Upper lobe of left lung (tissue), 6 donors: Measurements from ENCODE around the gene ATP5ME. TPM values are rescaled to one million over a fixed set of nuclear protein-coding genes. Genes with fewer than 3 reads are reported as not detected.

Experiments
- ATAC-seq, 2 donors: fragments of 200-7000 bp; cut with Tn5 transposase; one replicate each; pipeline ENCODE4 v1.9.1; 2022; ENCODE audit warnings: mild to moderate bottlenecking in 2 of 2, moderate library complexity in 2 of 2; ENCODE audit not compliant: low FRiP score in 2 of 2
- DNase-seq, 2 donors: peaks; one replicate each; pipeline ENCODE4 v3.0.0-alpha.2; 2019 to 2020
- H3K27ac ChIP-seq, 4 donors: fragments of 200-600 bp; sonication (generic); one replicate each; pipeline ENCODE4 v1.5.1; 2016 to 2019
- H3K27me3 ChIP-seq, 4 donors: fragments of 200-600 bp; sonication (generic); one replicate each; pipeline ENCODE4 v1.5.1; 2017 to 2019
- H3K36me3 ChIP-seq, 4 donors: fragments of 200-600 bp; sonication (generic); one replicate each; pipeline ENCODE4 v1.5.1; 2016 to 2019
- H3K4me1 ChIP-seq, 4 donors: fragments of 200-600 bp; sonication (generic); one replicate each; pipeline ENCODE4 v1.5.1; 2018 to 2019
- H3K4me3 ChIP-seq, 4 donors: fragments of 200-600 bp; sonication (generic); one replicate each; pipeline ENCODE4 v1.5.1; 2017 to 2019; ENCODE audit warnings: mild to moderate bottlenecking in 2 of 4, moderate library complexity in 1 of 4
- H3K9me3 ChIP-seq, 4 donors: fragments of 200-600 bp; sonication (generic); one replicate each; pipeline ENCODE4 v1.5.1; 2018 to 2019
- EP300 ChIP-seq, 4 donors: sonication (generic); formaldehyde crosslinking; IDR thresholded peaks; one replicate each; pipeline ENCODE4 v1.5.1; 2017; ENCODE audit warnings: antibody characterized with exemption in 4 of 4, control low read depth in 2 of 4
- POLR2A ChIP-seq, 4 donors: fragments of 450-650 bp; IDR thresholded peaks; one replicate each; pipeline ENCODE4 v1.5.1; 2016 to 2017; ENCODE audit warnings: antibody characterized with exemption in 4 of 4, mild to moderate bottlenecking in 2 of 4
- POLR2AphosphoS5 ChIP-seq, 2 donors: sonication (generic); formaldehyde crosslinking; IDR thresholded peaks; one replicate each; pipeline ENCODE4 v1.5.1; 2017; ENCODE audit warnings: antibody characterized with exemption in 2 of 2
- WGBS, 2 donors: methylation state at CpG; one replicate each; pipeline ENCODE4 v1.1.5; 2017 to 2018; 5-methylcytosine and 5-hydroxymethylcytosine counted together
- total RNA-seq, 6 donors: library from RNA; depleted of rRNA in 4 of 6; stranded (reverse); fragments of >200 nt in 4 of 6; gene quantifications; one replicate each; pipeline versions ENCODE4 v1.1.0 to v1.2.1, GENCODE V29; 2016 to 2021
- TF ChIP-seq, protein P1 (sequence below), 6 experiments: fragments of 450-650 bp in 4 of 6; fragments of 200-600 bp in 2 of 6; sonication (generic) in 2 of 6; IDR thresholded peaks; one replicate each; pipeline ENCODE4 v1.5.1; 2016 to 2019; ENCODE audit warnings: antibody characterized with exemption in 6 of 6
- donor health status: DM: no; HTN: no; CAD: no; lungs with moderate emphysema.
- donor health status: DM: no; HTN: yes; CAD: no; lungs with severe emphysema.

ATP5ME gene
- total RNA-seq, 6 donors from 2014 or later: 22.6 to 216 (median 106) TPM

DNA sequence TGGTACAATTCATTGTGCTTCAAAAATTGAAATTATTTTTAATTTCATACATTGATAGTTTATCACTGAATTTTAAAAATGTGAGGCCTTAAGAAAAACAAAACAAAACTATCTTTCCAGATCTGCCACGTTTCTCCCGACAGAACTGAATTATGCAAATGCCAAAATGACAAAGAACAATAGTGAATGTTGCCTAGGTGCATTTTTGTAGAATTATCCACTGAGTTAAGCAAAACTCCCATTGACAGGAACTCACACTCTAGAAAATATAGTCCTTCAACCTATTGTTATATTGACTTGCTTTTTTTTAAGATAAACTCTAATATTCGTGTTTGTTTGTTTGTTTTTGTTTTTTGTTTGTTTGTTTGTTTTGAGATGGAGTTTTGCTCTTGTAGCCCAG is 38.0 kb upstream of the ATP5ME start:
- 70 to 83% methylated on average over 3 of the region's 3 CpGs for WGBS, 2 donors
- Histone ChIP-seq H3K4me1 (peaks cover 14 to 42% (median 18%) of the 10 kb centered on the region in 4 donors), H3K27me3 (no peaks in the 10 kb centered on the region), H3K36me3 (peaks cover 0 to 8% (median 0%) of the 10 kb centered on the region in 4 donors), H3K4me3 (no peak overlapping the region), H3K27ac (no peak overlapping the region), H3K9me3 (no peaks in the 10 kb centered on the region)
- DNase-seq: no peak
- TF ChIP-seq, protein P1, sequence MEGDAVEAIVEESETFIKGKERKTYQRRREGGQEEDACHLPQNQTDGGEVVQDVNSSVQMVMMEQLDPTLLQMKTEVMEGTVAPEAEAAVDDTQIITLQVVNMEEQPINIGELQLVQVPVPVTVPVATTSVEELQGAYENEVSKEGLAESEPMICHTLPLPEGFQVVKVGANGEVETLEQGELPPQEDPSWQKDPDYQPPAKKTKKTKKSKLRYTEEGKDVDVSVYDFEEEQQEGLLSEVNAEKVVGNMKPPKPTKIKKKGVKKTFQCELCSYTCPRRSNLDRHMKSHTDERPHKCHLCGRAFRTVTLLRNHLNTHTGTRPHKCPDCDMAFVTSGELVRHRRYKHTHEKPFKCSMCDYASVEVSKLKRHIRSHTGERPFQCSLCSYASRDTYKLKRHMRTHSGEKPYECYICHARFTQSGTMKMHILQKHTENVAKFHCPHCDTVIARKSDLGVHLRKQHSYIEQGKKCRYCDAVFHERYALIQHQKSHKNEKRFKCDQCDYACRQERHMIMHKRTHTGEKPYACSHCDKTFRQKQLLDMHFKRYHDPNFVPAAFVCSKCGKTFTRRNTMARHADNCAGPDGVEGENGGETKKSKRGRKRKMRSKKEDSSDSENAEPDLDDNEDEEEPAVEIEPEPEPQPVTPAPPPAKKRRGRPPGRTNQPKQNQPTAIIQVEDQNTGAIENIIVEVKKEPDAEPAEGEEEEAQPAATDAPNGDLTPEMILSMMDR (IDR thresholded peaks at IDR 0.05): no peak
- TF ChIP-seq POLR2A (IDR thresholded peaks at IDR 0.05): no peak
- TF ChIP-seq POLR2AphosphoS5 (IDR thresholded peaks at IDR 0.05): no peak
- TF ChIP-seq EP300 (IDR thresholded peaks at IDR 0.05): no peak
- ATAC-seq: no peak

DNA sequence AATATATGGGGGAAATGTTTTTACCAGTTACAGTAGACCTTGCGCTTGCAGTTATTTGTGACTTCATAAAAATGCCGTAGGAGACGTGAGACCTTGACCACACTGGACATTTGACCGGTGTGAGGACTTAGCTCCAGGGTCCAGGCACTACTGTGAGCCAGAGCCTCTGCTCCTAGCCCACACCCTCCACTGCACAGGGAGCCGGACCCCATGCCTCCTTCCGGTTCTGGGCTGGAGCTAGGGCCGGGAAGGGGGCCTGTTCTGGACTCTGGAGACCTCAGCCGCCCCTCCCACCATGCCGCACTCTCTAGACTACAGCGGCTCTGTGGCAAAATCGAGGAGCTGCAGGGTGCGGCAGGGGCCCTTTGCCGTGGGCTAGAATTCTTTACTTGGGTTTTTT is 36.8 kb upstream of the ATP5ME start:
- TF ChIP-seq POLR2AphosphoS5 (IDR thresholded peaks at IDR 0.05) (no peak), POLR2A (IDR thresholded peaks at IDR 0.05) (no peak)
- whole genome bisulfite sequencing, 2 donors: 89 to 94% methylated on average over 13 of the region's 13 CpGs
- Histone ChIP-seq H3K27me3 (no peaks in the 10 kb centered on the region), H3K27ac (no peak overlapping the region), H3K36me3 (peaks cover 0 to 8% (median 0%) of the 10 kb centered on the region in 4 donors), H3K4me3 (no peak overlapping the region), H3K4me1 (peaks cover 19 to 51% (median 25%) of the 10 kb centered on the region in 4 donors), H3K9me3 (no peaks in the 10 kb centered on the region)
- peak in 1 of 2 donors; percentile 39 for DNase-seq
- no peak for ATAC-seq

DNA sequence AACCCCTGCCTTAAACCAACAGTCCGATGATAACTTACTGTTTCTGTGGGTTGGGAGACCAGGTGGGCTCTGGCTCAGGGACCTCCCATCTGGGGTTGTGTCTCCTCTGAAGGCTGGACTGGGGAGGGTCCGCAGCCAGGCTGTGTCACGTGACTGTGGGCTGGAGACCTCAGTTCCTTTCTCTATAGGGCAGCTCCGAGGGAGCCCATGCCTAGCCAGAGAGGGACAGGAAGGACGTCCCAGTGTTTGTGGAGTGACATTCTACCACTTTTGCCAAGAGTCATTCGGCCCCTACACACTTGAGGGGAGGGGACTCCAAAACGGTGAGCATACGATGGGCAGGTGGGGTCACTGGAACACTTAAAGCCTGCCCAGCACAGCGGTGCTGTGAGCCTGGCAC is 36.0 kb upstream of the ATP5ME start:
- ATAC-seq (no peak), DNase-seq (no peak)
- peak overlapping the region in 2 of 4 donors; percentile 15 to 40 for H3K27ac ChIP-seq
- TF ChIP-seq, protein P1 (IDR thresholded peaks at IDR 0.05): no peak
- no peak for TF ChIP-seq POLR2AphosphoS5 (IDR thresholded peaks at IDR 0.05)
- TF ChIP-seq EP300 (IDR thresholded peaks at IDR 0.05): no peak
- TF ChIP-seq POLR2A (IDR thresholded peaks at IDR 0.05): no peak
- H3K27me3 ChIP-seq: no peaks in the 10 kb centered on the region
- 65 to 77% methylated on average over 3 to 9 of the region's 9 CpGs for WGBS, 2 donors
- no peaks in the 10 kb centered on the region for H3K9me3 ChIP-seq
- H3K4me1 ChIP-seq: peaks cover 19 to 52% (median 25%) of the 10 kb centered on the region in 4 donors
- H3K4me3 ChIP-seq: no peak overlapping the region
- H3K36me3 ChIP-seq: peaks cover 0 to 8% (median 0%) of the 10 kb centered on the region in 4 donors

DNA sequence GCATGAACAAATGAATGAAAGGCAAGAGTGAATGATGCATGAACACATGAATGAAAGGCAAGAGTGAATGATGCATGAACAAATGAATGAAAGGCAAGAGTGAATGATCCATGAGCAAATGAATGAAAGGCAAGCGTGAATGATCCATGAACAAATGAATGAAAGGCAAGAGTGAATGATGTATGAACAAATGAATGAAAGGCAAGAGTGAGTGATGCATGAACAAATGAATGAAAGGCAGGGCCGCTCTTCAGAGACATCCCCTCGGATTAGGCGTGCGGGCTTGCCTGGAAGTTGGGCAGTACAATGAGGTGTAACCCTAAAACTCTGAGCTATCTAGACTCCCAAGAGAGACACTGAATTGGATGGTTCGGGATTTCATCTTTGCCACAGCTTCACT is 35.3 kb upstream of the ATP5ME start:
- DNase-seq: no peak
- peaks cover 21 to 60% (median 25%) of the 10 kb centered on the region in 4 donors for H3K4me1 ChIP-seq
- H3K9me3 ChIP-seq: no peaks in the 10 kb centered on the region
- H3K36me3 ChIP-seq: peaks cover 0 to 5% (median 0%) of the 10 kb centered on the region in 4 donors
- no peak for ATAC-seq
- H3K27ac ChIP-seq: peak overlapping the region in 1 of 4 donors; percentile 15
- H3K27me3 ChIP-seq: no peaks in the 10 kb centered on the region
- no peak overlapping the region for H3K4me3 ChIP-seq
- TF ChIP-seq POLR2AphosphoS5 (IDR thresholded peaks at IDR 0.05) (no peak), POLR2A (IDR thresholded peaks at IDR 0.05) (no peak), EP300 (IDR thresholded peaks at IDR 0.05) (no peak)
- TF ChIP-seq, protein P1 (IDR thresholded peaks at IDR 0.05): no peak
- WGBS, 2 donors: 92 to 97% methylated on average over 6 of the region's 6 CpGs

DNA sequence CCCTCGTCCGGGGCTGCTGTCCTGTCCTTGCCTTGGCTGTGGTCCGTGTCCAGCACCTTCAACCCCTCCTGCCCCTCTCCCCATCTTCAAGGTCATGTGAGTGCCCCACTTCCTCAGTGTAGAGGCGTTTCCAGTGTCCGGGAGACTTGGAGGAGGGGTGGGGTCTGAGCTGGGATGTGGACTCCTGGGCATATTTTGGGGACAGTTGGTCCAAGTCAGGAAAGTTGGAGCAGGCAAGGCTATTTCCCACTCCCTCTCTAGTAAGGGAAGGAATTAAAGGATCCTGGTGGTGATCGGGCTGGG is 34.5 kb upstream of the ATP5ME start:
- Histone ChIP-seq H3K27ac (no peak overlapping the region), H3K4me3 (peak overlapping the region in 1 of 4 donors; percentile 84), H3K9me3 (no peaks in the 10 kb centered on the region), H3K27me3 (no peaks in the 10 kb centered on the region), H3K36me3 (no peaks in the 10 kb centered on the region), H3K4me1 (peaks cover 21 to 60% (median 25%) of the 10 kb centered on the region in 4 donors)
- no peak for DNase-seq
- no peak for TF ChIP-seq EP300 (IDR thresholded peaks at IDR 0.05)
- no peak for ATAC-seq
- 69 to 72% methylated on average over 3 to 6 of the region's 6 CpGs for WGBS, 2 donors

DNA sequence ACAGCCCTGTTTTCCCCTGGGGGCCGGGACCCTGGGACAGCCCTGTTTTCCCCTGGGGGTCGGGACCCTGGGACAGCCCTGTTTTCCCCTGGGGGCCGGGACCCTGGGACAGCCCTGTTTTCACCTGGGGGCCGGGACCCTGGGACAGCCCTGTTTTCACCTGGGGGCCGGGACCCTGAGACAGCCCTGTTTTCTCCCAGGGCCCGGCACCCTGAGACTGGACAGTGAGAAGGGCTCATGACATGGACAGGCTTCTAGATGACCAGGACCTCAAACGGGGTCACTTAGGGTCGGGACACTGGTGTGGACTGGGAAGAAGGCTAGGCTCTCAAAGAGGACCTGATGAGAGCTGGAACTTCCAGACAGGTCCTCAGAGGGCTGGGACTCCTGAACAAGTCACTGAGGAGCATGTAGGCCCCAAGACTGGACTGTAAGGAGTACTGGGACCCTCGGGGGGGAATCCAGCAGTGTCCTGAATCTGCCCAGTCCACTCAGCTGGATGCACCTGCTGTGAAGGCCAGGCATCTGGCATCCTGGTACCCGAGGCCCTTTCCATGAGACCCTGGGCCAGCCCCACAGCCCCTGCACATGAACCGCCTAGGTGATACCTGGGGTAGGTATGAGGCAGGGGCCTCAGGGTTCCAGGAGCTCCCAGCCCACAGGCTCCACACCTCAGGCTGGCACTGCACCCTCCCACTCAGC is 34.0 kb upstream of the ATP5ME start:
- peak overlapping the region in 1 of 4 donors; percentile 84 for H3K4me3 ChIP-seq
- WGBS, 2 donors: 70% methylated on average over 6 of the region's 11 CpGs; no CpG with 5 or more reads in 1 of the 2 donors
- H3K36me3 ChIP-seq: no peaks in the 10 kb centered on the region
- ATAC-seq (no peak), DNase-seq (peak in 1 of 2 donors; percentile 57)
- H3K4me1 ChIP-seq: peaks cover 21 to 60% (median 25%) of the 10 kb centered on the region in 4 donors
- TF ChIP-seq EP300 (IDR thresholded peaks at IDR 0.05) (no peak), POLR2AphosphoS5 (IDR thresholded peaks at IDR 0.05) (no peak), POLR2A (IDR thresholded peaks at IDR 0.05) (no peak)
- TF ChIP-seq, protein P1 (IDR thresholded peaks at IDR 0.05): no peak
- H3K27me3 ChIP-seq: no peaks in the 10 kb centered on the region
- no peaks in the 10 kb centered on the region for H3K9me3 ChIP-seq
- H3K27ac ChIP-seq: peak overlapping the region in 2 of 4 donors; percentile 7 to 10
